ENCODE data around the gene WNT3A.

WNT3A gene

GRCh38 chr1:228058172-228058948 lies 51.6 kb downstream of the WNT3A start:
- H3K36me3 ChIP-seq (replicated peaks; ENCODE audit: low read depth, low read length), result no peaks in the 10 kb centered on the region
- H3K9me3 ChIP-seq (ENCODE audit: insufficient read depth, low read length), result no peaks in the 10 kb centered on the region
- TF ChIP-seq EZH2phosphoT487 (IDR thresholded peaks at IDR 0.05; ENCODE audit: low read depth), result no peak
- TF ChIP-seq CTCF (IDR thresholded peaks at IDR 0.05; ENCODE audit: low read depth, low read length), result no peak
- no peak overlapping the region for H2AFZ ChIP-seq (ENCODE audit: low read depth, low read length)
- H4K20me1 ChIP-seq (ENCODE audit: insufficient read depth, low read length), result no peaks in the 10 kb centered on the region
- no peaks in the 10 kb centered on the region for H3K4me1 ChIP-seq (ENCODE audit: low read length)
- no peak overlapping the region for H3K4me3 ChIP-seq (ENCODE audit: low read length)
- no peaks in the 10 kb centered on the region for H3K79me2 ChIP-seq (ENCODE audit: low read length)
- H3K27ac ChIP-seq (ENCODE audit: low read length), result no peak overlapping the region
- no peak overlapping the region for H3K9ac ChIP-seq (ENCODE audit: low read length)
- H3K27me3 ChIP-seq (ENCODE audit: low read depth, low read length), result peaks cover 22% of the 10 kb centered on the region
- no peak overlapping the region for H3K4me2 ChIP-seq (ENCODE audit: low read length)

- Histone ChIP-seq H3K79me2 (ENCODE audit: low read length) (no peaks in the 10 kb centered on the region), H3K27me3 (ENCODE audit: low read depth, low read length) (peaks cover 16% of the 10 kb centered on the region), H3K4me3 (ENCODE audit: low read length) (no peak overlapping the region), H3K4me2 (ENCODE audit: low read length) (no peak overlapping the region), H3K9me3 (ENCODE audit: insufficient read depth, low read length) (no peaks in the 10 kb centered on the region), H3K36me3 (replicated peaks; ENCODE audit: low read depth, low read length) (no peaks in the 10 kb centered on the region), H3K4me1 (ENCODE audit: low read length) (no peaks in the 10 kb centered on the region), H4K20me1 (ENCODE audit: insufficient read depth, low read length) (no peaks in the 10 kb centered on the region), H3K27ac (ENCODE audit: low read length) (no peak overlapping the region), H3K9ac (ENCODE audit: low read length) (no peak overlapping the region), H2AFZ (ENCODE audit: low read depth, low read length) (no peak overlapping the region)
- no peak for TF ChIP-seq EZH2phosphoT487 (IDR thresholded peaks at IDR 0.05; ENCODE audit: low read depth)
- no peak for TF ChIP-seq CTCF (IDR thresholded peaks at IDR 0.05; ENCODE audit: low read depth, low read length)
Measured at GRCh38 chr1:228058949-228059633, 52.3 kb downstream of the WNT3A start.

GRCh38 chr1:228059634-228060457 lies 53.0 kb downstream of the WNT3A start:
- Histone ChIP-seq H2AFZ (ENCODE audit: low read depth, low read length) (no peak overlapping the region), H3K27ac (ENCODE audit: low read length) (no peak overlapping the region), H3K36me3 (replicated peaks; ENCODE audit: low read depth, low read length) (no peaks in the 10 kb centered on the region), H3K4me2 (ENCODE audit: low read length) (no peak overlapping the region), H3K79me2 (ENCODE audit: low read length) (no peaks in the 10 kb centered on the region), H3K27me3 (ENCODE audit: low read depth, low read length) (peaks cover 16% of the 10 kb centered on the region), H3K9me3 (ENCODE audit: insufficient read depth, low read length) (no peaks in the 10 kb centered on the region), H3K4me1 (ENCODE audit: low read length) (no peaks in the 10 kb centered on the region), H3K9ac (ENCODE audit: low read length) (no peak overlapping the region), H4K20me1 (ENCODE audit: insufficient read depth, low read length) (no peaks in the 10 kb centered on the region), H3K4me3 (ENCODE audit: low read length) (no peak overlapping the region)
- no peak for TF ChIP-seq EZH2phosphoT487 (IDR thresholded peaks at IDR 0.05; ENCODE audit: low read depth)
- no peak for TF ChIP-seq CTCF (IDR thresholded peaks at IDR 0.05; ENCODE audit: low read depth, low read length)
